GM19438 (cell line): ENCODE data around the gene PKHD1.
A peak's percentile ranks its signal among the peaks of the same experiment; 100 is the strongest.

Experiments
- ATAC-seq: cut with Tn5 transposase; IDR thresholded peaks from one replicate; pipeline ENCODE4 v1.9.1; 2021; ENCODE audit warnings: low read depth; ENCODE audit not compliant: unreplicated experiment

PKHD1 gene

DNA sequence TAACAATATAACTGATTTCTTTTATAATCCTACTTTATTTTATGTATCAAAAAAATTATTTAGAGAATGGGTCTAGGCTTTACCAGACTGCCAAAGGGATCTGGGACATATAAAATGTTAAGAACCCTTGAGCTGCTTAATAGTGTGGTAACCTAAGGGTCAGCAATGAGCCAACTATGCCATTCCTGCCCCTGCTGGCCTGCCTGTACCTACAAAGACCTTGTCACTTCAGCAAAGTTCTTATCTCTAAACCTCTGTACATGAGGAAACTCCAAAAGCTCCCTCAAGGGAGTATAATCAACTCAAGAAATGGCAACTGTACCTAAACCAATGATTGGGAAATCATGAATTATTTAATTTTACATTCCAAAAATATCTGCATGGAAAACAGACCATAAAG, 266.9 kb downstream of the PKHD1 start:
- ATAC-seq, result no peak

GRCh38 chr6:51818520-51819022, 268.8 kb downstream of the PKHD1 start:
- no peak for ATAC-seq

GRCh38 chr6:51817832-51818231, 269.6 kb downstream of the PKHD1 start:
- no peak for ATAC-seq

GRCh38 chr6:51814418-51814817, 273.0 kb downstream of the PKHD1 start:
- no peak for ATAC-seq

DNA sequence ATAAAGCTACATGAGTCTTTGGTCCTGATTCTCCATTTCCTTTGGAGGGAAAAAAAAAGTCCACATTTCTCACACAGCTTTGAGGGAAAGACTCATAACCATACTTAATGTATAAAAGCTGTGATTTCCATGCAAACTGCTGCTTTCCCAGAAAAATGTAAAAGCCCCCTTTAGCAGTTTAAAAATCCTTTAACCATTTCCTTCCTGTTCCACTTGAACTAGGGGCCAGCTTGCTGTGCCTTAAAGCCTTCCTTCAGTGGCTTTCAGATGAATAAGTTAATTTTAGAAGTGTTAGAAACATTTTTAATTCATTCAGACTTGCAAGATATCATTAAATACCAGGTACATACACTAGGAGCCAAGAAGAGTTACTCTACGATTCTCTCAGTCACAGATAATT, 273.5 kb downstream of the PKHD1 start:
- ATAC-seq, result no peak

DNA sequence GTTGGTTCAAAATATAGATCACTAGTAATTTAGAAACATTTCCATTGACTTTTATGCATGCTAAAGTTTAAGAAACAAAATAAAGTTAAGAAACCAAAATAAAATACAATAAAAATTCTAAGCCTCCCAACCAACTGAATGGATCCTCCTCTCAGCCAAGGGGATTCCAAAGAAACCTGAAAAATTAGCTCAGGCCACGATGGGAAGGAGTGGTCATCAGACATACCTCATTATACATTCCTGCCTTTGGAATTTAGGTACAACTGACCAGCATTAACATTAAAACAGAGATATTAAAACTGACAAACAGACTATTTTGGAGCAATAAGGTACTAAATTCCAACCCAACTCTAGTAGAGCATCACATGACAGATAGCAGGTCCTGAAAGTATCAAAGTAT, 275.2 kb downstream of the PKHD1 start:
- ATAC-seq, result no peak

GRCh38 chr6:51805517-51805916, 281.9 kb downstream of the PKHD1 start:
- ATAC-seq, result peak; percentile 87

GRCh38 chr6:51800603-51801002, 286.8 kb downstream of the PKHD1 start:
- no peak for ATAC-seq

- ATAC-seq, result no peak
Measured at GRCh38 chr6:51793393-51793792, 294.0 kb downstream of the PKHD1 start.

DNA sequence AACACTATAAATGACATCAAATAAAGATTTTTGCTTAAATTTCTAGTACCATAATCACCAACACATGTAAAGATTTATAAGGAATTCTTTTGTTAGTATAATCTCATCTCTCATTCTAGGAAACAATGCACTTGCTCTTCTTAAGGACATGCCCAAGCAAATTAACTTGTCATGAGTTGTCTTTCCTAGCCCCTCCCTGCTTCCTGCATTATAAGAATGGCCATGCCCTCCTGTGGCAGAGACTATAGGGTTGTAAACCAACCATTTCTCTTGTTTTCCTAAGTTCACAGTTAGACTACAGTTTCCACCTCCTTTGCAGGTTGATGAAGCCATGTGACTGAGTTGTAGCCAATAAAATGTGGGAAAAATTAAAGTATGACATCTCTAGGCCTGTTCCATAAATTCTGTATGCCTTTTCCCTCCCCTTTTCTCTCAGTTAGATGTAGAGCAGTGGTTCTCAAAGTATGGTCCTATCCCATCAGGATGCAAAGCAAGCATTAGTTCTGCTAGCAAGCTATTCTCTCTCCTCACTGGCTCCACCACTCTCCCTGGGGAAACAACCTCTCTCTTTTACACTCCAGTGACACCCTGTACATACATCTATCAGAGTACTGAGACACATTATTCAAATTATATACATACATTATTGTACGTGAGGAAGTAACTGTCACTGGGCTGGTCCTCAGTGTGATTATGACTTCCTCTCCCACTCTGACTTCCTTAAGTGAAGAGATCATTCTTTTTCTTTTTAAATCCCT, 295.0 kb downstream of the PKHD1 start:
- ATAC-seq, result no peak

DNA sequence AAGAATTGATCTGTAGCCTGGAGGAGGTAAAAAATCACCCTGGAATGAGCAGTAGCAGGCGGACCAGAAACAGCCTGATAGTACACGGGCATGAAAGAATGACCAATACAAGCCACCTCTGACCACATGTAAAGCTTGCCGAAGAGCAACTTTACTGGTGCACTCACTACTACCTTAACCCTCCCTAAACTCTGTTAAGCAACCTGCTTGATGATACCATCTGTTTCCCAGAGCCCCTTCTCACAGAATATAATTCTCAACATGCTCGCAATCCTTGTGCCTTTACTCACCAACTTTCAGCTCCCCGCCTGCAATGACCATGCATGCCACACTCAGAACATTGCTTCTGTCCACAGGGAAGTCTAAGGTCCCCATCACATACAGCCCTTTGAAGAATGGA, 296.5 kb downstream of the PKHD1 start:
- no peak for ATAC-seq

DNA sequence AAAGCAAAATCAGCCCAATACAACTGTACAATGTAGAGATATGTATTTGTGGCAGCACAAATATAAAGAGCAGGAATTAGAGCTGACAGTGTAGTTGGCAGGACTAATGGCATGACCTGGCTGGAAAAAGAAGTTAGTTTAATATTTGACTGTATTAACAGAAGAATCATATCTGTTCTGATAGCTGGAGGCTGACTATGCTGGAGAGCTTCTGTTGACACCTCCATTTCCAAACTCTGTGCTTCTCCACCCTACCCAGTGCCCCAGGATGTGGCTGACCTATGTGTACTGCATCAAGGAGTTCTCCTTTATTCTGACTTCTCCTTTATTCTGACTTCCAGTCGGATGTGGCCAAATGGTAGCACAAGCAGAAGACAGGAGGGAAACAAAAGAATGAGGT, 299.3 kb downstream of the PKHD1 start:
- no peak for ATAC-seq

DNA sequence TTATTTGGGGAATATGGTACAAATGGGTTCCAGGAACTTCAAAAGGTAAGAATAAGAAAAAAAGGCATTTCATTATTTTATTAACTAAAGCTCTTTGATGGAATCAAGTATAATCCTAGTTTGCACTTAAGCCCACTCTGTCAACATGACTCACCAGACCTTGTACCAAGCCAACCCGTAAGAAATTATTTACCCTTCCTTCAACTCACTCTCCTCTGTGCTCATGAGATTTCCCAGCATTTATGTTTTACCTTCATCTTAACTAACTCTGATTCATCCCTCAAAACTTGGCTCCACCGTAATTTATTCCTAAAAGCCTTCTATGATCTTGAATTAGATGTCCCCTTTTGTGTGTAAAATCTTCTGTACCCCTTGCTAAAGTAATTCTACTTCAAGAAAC, 308.7 kb downstream of the PKHD1 start:
- no peak for ATAC-seq

DNA sequence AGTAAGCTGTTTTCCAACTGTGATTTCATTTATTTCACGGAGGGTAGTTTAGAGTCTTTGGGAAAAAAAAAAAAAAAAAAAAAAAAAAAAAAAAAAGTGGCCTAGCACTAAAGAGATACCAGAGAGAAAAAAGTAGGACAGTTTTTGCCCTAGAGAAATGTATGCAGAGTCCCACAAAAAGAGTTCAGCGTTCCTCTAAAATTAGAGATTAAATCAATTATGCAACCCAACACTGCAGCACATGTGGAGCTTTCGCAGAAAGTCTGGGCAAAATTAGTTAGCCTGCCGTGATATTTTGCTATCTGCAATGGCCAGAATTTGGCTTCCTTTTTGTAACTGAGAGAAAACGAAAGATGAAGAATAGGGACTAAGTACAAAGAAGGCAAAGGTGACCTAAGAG, 309.8 kb downstream of the PKHD1 start:
- ATAC-seq, result no peak

- ATAC-seq, result no peak
Measured at GRCh38 chr6:51775942-51776860, 311.2 kb downstream of the PKHD1 start.

GRCh38 chr6:51768087-51768486, 319.3 kb downstream of the PKHD1 start:
- ATAC-seq, result no peak

- ATAC-seq, result no peak
Measured at GRCh38 chr6:51765230-51765629, 322.2 kb downstream of the PKHD1 start.

DNA sequence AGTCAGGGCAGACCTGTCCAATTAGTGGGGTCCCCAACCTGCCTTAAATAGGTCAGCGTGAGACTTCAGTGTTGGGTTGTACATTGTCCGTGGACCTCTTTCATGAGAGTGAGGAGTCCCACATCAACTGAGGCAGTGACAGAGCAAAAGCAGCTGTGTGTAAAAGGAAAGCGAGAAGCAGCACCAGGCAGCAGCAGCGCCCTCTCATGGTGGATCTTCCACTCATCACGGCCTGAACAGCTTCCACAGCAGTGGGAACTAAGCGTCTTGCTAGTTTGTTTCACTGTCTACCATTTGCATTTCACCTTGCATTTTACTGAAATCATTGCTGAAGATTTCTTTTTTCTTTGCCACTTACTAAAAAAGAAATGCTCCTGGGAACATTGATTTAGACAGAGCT, 333.8 kb downstream of the PKHD1 start:
- ATAC-seq, result no peak

GRCh38 chr6:51743999-51744398, 343.4 kb downstream of the PKHD1 start:
- ATAC-seq, result no peak

GRCh38 chr6:51740658-51741057, 346.8 kb downstream of the PKHD1 start:
- ATAC-seq, result no peak

DNA sequence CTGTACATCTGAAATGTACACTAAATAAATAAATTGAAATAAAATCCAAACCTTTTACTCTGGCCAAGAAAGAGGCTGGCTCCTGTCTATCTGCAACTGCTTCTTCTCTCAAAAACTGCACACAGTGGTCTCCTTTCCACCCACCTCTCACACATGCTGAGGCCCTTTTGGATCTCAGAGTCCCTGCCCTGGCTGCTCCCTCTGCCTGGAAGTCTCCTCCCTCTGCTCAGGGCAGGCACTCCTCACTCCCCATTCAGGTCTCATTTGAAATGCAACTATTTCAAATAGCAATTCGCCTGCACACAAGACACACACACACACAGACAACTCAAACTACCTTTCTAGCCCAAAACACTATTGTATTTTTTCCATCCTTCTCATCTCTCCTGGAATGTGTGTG, 348.8 kb downstream of the PKHD1 start:
- no peak for ATAC-seq
